Mesendoderm (in vitro differentiated cells): ENCODE measurements around the gene IRS2.

Experiments used
- DNase-seq: peaks from one replicate; pipeline ENCODE4 v3.0.0; 2013
- H2AK5ac ChIP-seq: 2 replicates; pipeline ENCODE4 v1.6.1; 2013; ENCODE audit warnings: low read length, inconsistent platforms
- H2BK120ac ChIP-seq: 2 replicates; pipeline ENCODE4 v1.6.1; 2013; ENCODE audit warnings: low read depth, mild to moderate bottlenecking, low read length, moderate library complexity, mixed read lengths
- H2BK15ac ChIP-seq: replicated peaks from 2 replicates; pipeline ENCODE4 v1.6.1; 2013; ENCODE audit warnings: low read depth, mild to moderate bottlenecking, moderate library complexity
- H2BK5ac ChIP-seq: 2 replicates; pipeline ENCODE4 v1.6.1; 2013; ENCODE audit warnings: low read length, inconsistent platforms
- H3K18ac ChIP-seq: 2 replicates; pipeline ENCODE4 v1.6.1; 2013; ENCODE audit warnings: mild to moderate bottlenecking, low read length, mixed read lengths
- H3K23ac ChIP-seq: one replicate; pipeline ENCODE4 v1.6.1; 2013; ENCODE audit warnings: low read length
- H3K27ac ChIP-seq: 2 replicates; pipeline ENCODE4 v1.5.1; 2013; ENCODE audit warnings: low read depth, mild to moderate bottlenecking, inconsistent platforms, low read length, moderate library complexity
- H3K27me3 ChIP-seq: 2 replicates; pipeline ENCODE4 v1.6.1; 2013; ENCODE audit warnings: low read length, control low read depth, mild to moderate bottlenecking, inconsistent platforms; ENCODE audit not compliant: insufficient read depth, poor library complexity
- H3K36me3 ChIP-seq: 2 replicates; pipeline ENCODE4 v1.6.1; 2013; ENCODE audit warnings: low read length, inconsistent platforms; ENCODE audit not compliant: control insufficient read depth, insufficient read depth
- H3K4ac ChIP-seq: one replicate; pipeline ENCODE4 v1.6.1; 2013; ENCODE audit warnings: low read depth, mild to moderate bottlenecking, low read length, moderate library complexity
- H3K4me1 ChIP-seq: 2 replicates; pipeline ENCODE4 v1.6.1; 2013; ENCODE audit warnings: low read depth, low read length, inconsistent platforms; ENCODE audit not compliant: control insufficient read depth
- H3K4me2 ChIP-seq: 2 replicates; pipeline ENCODE4 v1.6.1; 2013; ENCODE audit warnings: low read length
- H3K4me3 ChIP-seq: 2 replicates; pipeline ENCODE4 v1.5.1; 2013; ENCODE audit warnings: mild to moderate bottlenecking, low read length
- H3K56ac ChIP-seq: one replicate; pipeline ENCODE4 v1.6.1; 2013; ENCODE audit warnings: low read length
- H3K79me1 ChIP-seq: 2 replicates; pipeline ENCODE4 v1.6.1; 2013; ENCODE audit warnings: low read length, inconsistent platforms
- H3K79me2 ChIP-seq: 2 replicates; pipeline ENCODE4 v1.6.1; 2013; ENCODE audit warnings: mild to moderate bottlenecking, low read length; ENCODE audit not compliant: control insufficient read depth, insufficient read depth
- H3K9ac ChIP-seq: 2 replicates; pipeline ENCODE4 v1.6.1; 2013; ENCODE audit warnings: low read length, inconsistent platforms
- H4K5ac ChIP-seq: one replicate; pipeline ENCODE4 v1.6.1; 2013; ENCODE audit warnings: low read length
- H4K8ac ChIP-seq: one replicate; pipeline ENCODE4 v1.6.1; 2013; ENCODE audit warnings: low read depth, mild to moderate bottlenecking, control low read depth, low read length, moderate library complexity
- WGBS: extraction: QIAGEN DNeasy Blood & Tissue Kit; methylation state at CpG from one replicate; pipeline ENCODE4 v1.1.7; 2013; ENCODE audit warnings: low lambda C conversion rate, missing lambda C conversion rate; ENCODE audit not compliant: insufficient coverage; ENCODE audit errors: extremely low coverage; 5-methylcytosine and 5-hydroxymethylcytosine counted together

Gene IRS2

DNA sequence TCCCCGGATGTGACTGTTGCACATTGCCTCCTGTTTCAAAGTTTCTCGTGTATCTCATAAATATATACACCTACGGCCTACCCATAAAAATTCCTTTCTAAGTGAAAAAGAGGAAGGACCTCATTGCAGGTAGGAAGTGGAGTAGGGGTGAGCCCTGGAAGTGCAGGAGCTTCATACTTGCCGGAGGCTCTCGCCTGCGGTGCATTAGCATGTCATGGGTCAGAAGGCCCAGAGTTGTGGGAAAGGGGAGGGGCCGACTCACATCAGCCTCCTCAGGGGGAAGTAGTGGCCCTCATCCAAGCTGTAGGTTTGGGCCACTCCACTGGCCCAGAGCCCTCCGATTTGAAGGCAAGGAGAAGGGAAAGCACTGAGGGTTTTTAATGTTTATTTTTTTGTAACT lies 26.0 kb upstream of the IRS2 start:
- H3K56ac ChIP-seq: no peak overlapping the region
- no peak overlapping the region for H3K9ac ChIP-seq
- no peak overlapping the region for H3K27ac ChIP-seq
- no peak overlapping the region for H3K23ac ChIP-seq
- no peaks in the 10 kb centered on the region for H3K79me1 ChIP-seq
- H4K8ac ChIP-seq: no peak overlapping the region
- no peak for DNase-seq
- H4K5ac ChIP-seq: no peak overlapping the region
- no peak overlapping the region for H3K4ac ChIP-seq
- WGBS: no CpG with 5 or more reads among the region's 8 CpGs
- H2BK120ac ChIP-seq: no peak overlapping the region
- no peak overlapping the region for H3K4me2 ChIP-seq
- no peaks in the 10 kb centered on the region for H3K27me3 ChIP-seq
- no peaks in the 10 kb centered on the region for H3K79me2 ChIP-seq
- no peak overlapping the region for H2BK5ac ChIP-seq
- no peak overlapping the region for H2AK5ac ChIP-seq
- no peak overlapping the region for H2BK15ac ChIP-seq
- H3K4me3 ChIP-seq: no peak overlapping the region
- H3K4me1 ChIP-seq: no peaks in the 10 kb centered on the region
- H3K36me3 ChIP-seq: no peaks in the 10 kb centered on the region
- no peak overlapping the region for H3K18ac ChIP-seq

- no peak overlapping the region for H3K4ac ChIP-seq
- H4K5ac ChIP-seq: no peak overlapping the region
- H3K56ac ChIP-seq: no peak overlapping the region
- H2BK15ac ChIP-seq: no peak overlapping the region
- no peak overlapping the region for H3K4me2 ChIP-seq
- no peaks in the 10 kb centered on the region for H3K79me2 ChIP-seq
- no peaks in the 10 kb centered on the region for H3K79me1 ChIP-seq
- H3K27me3 ChIP-seq: no peaks in the 10 kb centered on the region
- no peaks in the 10 kb centered on the region for H3K36me3 ChIP-seq
- no peak for DNase-seq
- H3K27ac ChIP-seq: no peak overlapping the region
- no peak overlapping the region for H3K23ac ChIP-seq
- H2AK5ac ChIP-seq: no peak overlapping the region
- H3K4me1 ChIP-seq: no peaks in the 10 kb centered on the region
- no peak overlapping the region for H3K18ac ChIP-seq
- no peak overlapping the region for H3K4me3 ChIP-seq
- H3K9ac ChIP-seq: no peak overlapping the region
- H2BK5ac ChIP-seq: no peak overlapping the region
- H2BK120ac ChIP-seq: no peak overlapping the region
- WGBS: no CpG with 5 or more reads among the region's 19 CpGs
- H4K8ac ChIP-seq: no peak overlapping the region
Observed at GRCh38 chr13:109810761-109811510, 24.6 kb upstream of the IRS2 start.

GRCh38 chr13:109809216-109809932 lies 23.0 kb upstream of the IRS2 start:
- H3K27ac ChIP-seq: no peak overlapping the region
- H2BK5ac ChIP-seq: no peak overlapping the region
- no peak overlapping the region for H3K56ac ChIP-seq
- no peaks in the 10 kb centered on the region for H3K4me1 ChIP-seq
- H3K4me2 ChIP-seq: no peak overlapping the region
- H4K8ac ChIP-seq: no peak overlapping the region
- no peak overlapping the region for H4K5ac ChIP-seq
- H3K9ac ChIP-seq: no peak overlapping the region
- H2BK120ac ChIP-seq: no peak overlapping the region
- H3K79me2 ChIP-seq: no peaks in the 10 kb centered on the region
- no peaks in the 10 kb centered on the region for H3K79me1 ChIP-seq
- no peak overlapping the region for H3K18ac ChIP-seq
- H3K27me3 ChIP-seq: no peaks in the 10 kb centered on the region
- no peaks in the 10 kb centered on the region for H3K36me3 ChIP-seq
- H2AK5ac ChIP-seq: no peak overlapping the region
- H3K23ac ChIP-seq: no peak overlapping the region
- WGBS: no CpG with 5 or more reads among the region's 14 CpGs
- H3K4ac ChIP-seq: no peak overlapping the region
- no peak overlapping the region for H3K4me3 ChIP-seq
- H2BK15ac ChIP-seq: no peak overlapping the region
- no peak for DNase-seq

- Histone ChIP-seq H3K4me3 (no peak overlapping the region), H3K23ac (no peak overlapping the region), H3K36me3 (no peaks in the 10 kb centered on the region), H3K4me1 (no peaks in the 10 kb centered on the region), H3K4ac (no peak overlapping the region), H2AK5ac (no peak overlapping the region), H4K5ac (no peak overlapping the region), H2BK5ac (no peak overlapping the region), H3K79me2 (no peaks in the 10 kb centered on the region), H3K18ac (no peak overlapping the region), H3K27ac (no peak overlapping the region), H3K79me1 (no peaks in the 10 kb centered on the region), H2BK120ac (no peak overlapping the region), H3K9ac (no peak overlapping the region), H3K56ac (no peak overlapping the region), H3K27me3 (no peaks in the 10 kb centered on the region), H2BK15ac (no peak overlapping the region), H4K8ac (no peak overlapping the region), H3K4me2 (no peak overlapping the region)
- no CpG with 5 or more reads among the region's 3 CpGs for WGBS
- DNase-seq: no peak
Observed at GRCh38 chr13:109807345-109807744, 21.0 kb upstream of the IRS2 start.

- Histone ChIP-seq H3K4me2 (no peak overlapping the region), H4K8ac (no peak overlapping the region), H3K27ac (no peak overlapping the region), H3K4ac (no peak overlapping the region), H3K23ac (no peak overlapping the region), H3K56ac (no peak overlapping the region), H3K27me3 (no peaks in the 10 kb centered on the region), H3K4me1 (no peaks in the 10 kb centered on the region), H3K4me3 (no peak overlapping the region), H2BK120ac (no peak overlapping the region), H3K18ac (no peak overlapping the region), H3K79me1 (no peaks in the 10 kb centered on the region), H2AK5ac (no peak overlapping the region), H3K79me2 (no peaks in the 10 kb centered on the region), H4K5ac (no peak overlapping the region), H2BK15ac (no peak overlapping the region), H3K9ac (no peak overlapping the region), H3K36me3 (no peaks in the 10 kb centered on the region), H2BK5ac (no peak overlapping the region)
- no CpG with 5 or more reads among the region's 9 CpGs for WGBS
- no peak for DNase-seq
Observed at GRCh38 chr13:109804654-109805053, 18.3 kb upstream of the IRS2 start.
